ENCODE data around the gene ADAM15.

Gene ADAM15

DNA sequence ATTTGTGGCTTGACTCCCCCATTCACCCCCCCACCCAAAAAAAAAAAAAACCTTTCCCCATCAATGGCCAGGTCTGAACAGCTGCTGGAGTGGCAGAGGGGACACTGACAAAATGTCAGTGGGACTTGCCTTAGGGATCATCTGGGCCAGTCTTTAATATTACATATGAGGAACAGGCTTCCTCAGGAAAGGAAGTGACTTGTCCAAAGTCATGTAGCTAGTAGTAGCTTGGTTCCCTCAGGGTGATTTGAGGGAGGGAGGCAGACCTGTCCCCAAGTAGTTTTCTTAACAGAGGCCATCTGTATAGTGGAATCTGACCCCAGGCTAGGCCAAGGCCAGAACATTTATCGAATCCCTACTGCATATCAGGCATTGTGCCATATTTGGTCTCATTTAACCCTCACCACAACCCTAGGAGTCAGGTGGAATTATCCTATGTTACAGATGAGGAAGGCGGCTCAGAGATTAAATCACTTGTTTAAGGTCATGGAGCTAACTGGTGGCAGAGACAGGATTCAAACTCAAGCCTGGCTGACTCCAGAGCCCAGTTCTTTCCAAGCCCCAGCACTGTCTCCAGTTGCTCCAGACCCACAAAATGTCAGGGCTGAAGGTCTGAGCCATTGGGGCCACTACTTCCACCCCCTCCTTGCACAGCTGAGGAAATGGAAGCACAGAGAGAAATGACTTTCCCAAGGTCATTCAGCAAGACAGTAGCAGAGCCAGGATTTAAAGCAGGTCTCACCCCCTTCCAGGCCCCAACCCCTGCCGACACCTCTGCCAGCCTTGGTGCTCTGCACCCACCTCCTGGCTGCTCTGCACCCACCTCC is 38.1 kb upstream of the ADAM15 start:
- DNase-seq: no peak

DNA sequence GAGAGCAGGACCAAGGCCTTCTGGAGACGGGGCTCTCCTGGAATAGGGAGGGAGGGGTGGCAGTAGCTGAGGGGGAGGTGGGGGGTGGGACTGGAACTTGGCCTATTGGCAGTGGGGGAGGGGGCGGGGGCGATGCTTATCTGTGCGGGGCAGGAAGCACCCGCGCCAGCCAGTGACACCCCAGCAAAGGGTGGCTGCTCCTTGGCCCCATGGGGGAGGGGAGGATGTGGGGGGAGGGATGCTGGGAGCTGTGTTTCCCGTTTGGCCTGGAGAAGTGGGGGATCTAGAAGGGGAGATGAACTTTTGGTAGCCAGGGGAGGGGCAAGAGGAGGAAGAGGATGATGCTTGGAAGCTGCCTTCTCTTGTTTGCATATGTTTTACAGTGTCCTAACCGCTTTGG is 37.5 kb upstream of the ADAM15 start:
- DNase-seq: no peak

DNA sequence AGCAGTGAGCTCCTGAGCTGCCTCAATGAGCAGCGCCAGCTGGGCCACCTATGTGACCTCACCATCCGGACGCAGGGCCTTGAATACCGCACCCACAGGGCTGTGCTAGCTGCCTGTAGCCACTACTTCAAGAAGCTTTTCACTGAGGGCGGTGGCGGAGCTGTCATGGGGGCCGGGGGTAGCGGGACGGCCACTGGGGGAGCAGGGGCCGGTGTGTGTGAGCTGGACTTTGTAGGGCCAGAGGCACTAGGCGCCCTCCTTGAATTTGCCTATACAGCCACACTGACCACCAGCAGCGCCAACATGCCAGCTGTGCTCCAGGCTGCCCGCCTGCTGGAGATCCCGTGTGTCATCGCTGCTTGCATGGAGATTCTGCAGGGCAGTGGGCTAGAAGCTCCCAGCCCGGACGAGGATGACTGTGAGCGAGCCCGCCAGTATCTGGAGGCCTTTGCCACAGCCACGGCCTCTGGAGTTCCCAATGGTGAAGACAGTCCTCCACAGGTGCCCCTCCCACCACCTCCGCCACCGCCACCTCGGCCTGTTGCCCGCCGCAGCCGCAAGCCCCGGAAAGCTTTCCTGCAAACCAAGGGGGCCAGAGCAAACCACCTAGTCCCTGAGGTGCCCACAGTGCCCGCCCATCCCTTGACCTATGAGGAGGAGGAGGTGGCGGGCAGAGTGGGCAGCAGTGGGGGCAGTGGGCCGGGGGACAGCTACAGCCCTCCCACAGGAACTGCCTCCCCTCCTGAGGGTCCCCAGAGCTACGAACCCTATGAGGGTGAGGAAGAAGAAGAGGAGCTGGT is 36.2 kb upstream of the ADAM15 start:
- no peak for DNase-seq

DNA sequence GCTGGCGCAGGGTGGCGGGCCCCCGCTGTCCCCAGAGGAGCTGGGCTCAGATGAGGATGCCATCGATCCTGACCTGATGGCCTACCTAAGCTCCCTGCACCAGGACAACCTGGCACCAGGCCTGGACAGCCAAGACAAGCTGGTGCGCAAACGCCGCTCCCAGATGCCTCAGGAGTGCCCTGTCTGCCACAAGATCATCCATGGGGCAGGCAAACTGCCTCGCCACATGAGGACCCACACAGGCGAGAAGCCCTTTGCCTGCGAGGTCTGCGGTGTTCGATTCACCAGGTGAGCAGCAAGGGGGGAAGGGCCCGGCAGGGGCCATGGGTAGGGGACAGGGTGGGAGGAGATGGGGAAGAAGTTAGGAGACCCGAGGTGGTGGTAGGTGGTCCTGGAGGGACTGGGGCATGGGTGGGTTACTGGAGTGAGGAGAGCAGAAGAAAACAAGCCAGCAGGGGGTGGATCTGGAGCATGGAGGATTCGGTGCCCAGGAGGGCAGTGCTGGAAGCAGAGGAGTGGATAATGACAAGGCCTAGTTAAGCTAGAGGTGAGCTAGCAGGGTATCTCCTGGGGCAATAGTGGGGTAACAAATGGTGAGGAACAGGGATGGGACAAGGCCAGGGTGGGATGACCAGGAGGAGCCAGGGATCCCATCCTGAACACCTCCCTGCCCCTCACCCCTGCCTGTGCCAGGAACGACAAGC is 35.4 kb upstream of the ADAM15 start:
- no peak for DNase-seq

DNA sequence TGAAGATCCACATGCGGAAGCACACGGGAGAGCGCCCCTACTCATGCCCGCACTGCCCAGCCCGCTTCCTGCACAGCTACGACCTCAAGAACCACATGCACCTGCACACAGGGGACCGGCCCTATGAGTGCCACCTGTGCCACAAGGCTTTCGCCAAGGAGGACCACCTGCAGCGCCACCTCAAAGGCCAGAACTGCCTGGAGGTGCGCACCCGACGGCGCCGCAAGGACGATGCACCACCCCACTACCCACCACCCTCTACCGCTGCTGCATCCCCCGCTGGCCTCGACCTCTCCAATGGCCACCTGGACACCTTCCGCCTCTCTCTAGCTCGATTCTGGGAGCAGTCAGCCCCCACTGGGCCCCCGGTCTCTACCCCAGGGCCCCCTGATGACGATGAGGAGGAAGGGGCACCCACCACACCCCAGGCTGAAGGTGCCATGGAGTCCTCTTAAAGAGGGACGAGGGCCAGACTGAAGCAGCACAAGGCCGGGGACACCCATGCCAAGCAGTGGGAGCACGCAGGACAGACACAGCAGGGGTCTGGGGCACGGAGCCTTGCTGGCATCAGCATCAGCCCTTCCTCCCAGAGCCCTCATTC is 34.8 kb upstream of the ADAM15 start:
- DNase-seq: no peak

DNA sequence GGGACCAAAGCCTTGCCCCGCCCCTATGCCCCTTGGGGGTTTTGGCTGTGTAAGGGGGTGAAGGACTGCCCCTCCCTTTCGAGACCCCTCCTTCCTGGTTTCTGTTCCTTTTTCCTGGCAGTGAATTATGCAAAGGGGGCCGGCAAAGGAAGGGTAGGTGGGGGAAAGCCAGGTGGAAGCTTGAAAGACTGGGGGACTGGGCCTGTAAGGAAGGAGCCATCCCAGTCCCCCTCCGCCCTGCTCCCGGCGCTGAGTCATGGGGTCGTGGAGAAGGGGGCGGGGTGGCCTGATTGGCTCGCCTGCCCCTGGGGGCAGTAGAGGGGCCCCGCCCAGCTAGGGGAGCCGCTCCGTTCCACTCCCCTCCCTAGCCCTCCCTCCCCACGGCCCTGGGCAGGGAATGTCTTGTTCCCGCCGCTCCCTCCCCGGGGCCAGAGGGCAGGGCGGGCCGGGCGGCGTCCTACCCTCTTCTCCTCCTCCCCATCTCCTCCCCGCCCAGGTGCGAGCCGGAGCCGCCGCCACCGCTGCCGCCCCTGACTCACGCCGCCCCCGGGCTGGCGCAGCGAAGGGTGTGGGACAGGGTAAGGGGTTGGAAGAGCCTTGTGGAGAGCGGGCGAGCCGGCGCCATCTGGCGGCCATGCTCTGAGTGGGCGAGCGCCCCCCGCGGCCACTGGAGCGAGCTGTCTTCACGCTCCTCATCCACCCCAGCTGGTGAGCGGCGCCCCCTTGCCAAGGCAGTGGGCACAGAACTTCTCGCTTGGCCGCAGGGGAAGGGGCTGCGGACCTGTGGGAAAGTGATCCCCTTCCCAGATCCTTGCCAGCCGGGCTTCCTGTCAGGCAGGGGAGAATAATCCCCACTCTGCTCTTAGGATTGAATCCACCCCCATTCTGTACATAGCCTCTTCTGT is 33.8 kb upstream of the ADAM15 start:
- peak; percentile 84 for DNase-seq

DNA sequence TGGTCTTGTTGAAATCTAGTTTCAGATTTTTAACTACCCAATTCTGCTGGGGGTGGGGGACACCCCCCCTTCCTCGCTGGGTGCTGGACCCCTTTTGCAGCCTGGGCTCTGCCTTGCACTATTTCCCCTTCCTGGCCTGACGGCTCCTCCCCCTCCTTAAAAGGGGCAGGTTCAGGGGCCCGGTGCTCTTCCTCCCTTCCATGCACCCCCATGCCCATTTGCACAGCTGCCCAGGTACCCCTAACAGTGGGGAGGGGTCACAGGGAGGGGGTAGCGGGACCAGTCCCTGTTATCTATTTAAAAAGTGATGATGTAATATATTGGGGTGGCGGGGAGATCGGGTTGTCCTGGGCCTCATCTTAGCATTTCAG is 33.2 kb upstream of the ADAM15 start:
- DNase-seq: no peak

DNA sequence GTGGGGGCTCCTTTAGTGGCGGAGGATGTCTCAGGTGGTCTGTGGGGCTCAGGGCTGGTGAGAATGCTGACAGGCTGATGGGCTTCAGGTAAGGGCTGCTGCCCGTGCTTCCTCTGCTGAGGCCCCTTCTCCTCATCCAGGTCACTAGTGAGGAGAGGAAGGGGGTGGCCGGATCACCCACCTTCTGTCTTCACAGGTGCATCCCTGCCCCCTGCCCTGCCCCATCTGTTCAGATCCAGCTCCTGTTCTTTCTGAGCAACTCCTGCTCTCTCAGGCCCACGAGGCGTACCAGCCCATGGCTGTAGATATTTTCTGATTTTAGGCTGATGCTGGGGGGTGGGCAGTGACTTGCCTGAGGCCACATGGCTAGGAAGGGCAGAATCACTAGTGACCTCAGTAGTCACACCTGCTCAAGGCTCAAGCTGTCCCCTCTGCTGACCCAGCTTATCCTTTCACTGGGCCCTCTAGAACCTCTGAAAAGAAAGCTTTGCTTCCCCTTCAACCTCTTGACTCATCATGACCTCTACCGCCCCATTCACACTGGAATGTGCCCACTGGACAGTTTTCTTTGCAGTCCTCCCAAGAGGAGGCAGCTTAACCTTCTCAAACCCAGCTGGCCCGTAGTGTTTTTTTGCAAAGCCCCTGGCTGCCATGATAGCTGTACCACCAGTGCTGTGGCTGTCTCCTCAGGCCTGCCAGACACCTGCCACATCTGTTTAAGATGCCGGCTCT is 32.3 kb upstream of the ADAM15 start:
- no peak for DNase-seq

DNA sequence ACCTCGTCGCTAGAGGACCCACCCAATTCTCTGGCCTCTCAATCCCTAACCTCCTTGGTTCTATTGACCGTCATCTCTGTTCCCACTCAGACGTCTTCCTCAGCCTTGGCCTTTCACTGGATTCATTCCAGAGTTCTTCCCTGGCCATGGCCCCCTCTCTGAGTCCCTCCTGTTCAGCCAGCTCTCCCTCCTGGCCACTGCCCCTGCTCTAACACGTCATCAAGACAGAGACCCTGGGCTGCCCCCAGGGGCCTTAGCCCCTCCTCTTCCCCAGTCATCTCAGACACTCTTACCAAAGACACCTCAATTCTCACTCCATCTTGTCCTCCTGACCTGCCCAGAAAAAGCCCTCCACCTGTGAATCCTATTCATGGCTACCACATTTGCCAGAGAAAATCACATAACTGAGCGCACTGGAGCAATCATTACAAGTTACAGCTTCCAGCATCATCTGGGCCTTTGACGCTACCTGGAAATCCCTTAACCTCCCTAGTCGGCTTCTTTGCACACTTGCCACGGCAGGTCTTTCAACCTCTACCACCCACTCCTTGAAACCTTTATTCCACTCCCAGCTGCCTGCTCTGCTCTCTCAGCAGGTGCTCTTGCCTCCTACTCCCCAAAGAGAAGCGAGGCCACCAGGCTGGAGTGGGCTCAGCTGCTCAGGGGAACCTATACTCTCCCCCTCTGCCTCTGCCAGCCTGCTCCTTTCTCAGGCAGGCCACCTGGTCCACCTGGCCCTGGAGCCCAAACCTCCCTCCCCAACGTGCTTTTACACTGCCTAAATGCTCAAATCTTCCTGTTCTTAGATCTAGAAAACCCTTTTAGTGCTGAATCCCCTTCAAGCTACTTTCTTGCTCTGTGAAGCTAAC is 31.5 kb upstream of the ADAM15 start:
- DNase-seq: no peak

DNA sequence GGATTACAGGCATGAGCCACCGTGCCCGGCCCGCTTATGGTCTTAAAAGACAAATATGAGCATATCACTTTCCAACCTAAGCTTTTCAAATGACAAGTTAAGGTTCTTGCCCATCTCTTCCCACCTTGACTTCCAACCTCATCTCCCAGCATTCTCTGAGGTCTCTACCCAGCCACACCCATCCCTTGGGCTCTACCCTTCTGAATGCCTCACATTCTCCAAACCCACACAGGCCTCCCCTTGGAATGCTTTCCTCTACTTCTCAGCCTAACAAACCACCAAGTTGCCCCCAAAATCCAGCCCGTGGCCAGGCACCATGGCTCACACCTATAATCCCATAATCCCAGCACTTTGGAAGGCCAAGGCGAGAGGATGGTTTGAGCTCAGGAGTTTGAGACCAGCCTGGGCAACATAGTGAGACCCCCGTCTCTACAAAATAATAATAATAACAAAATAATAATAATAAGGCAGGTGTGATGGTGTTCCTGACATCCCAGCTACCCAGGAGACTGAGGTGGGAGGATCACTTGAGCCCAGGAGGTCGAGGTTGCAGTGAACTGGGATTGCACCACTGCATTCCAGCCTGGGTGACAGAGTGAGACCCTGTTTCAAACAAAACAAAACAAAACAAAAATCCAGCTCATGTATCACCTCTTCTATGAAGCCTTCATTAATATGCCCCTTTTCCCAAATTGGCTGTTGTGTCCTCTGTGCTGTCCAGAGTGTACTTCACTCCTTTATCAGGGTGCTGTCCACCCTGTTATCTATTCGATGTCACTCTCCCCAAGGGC is 28.8 kb upstream of the ADAM15 start:
- no peak for DNase-seq

DNA sequence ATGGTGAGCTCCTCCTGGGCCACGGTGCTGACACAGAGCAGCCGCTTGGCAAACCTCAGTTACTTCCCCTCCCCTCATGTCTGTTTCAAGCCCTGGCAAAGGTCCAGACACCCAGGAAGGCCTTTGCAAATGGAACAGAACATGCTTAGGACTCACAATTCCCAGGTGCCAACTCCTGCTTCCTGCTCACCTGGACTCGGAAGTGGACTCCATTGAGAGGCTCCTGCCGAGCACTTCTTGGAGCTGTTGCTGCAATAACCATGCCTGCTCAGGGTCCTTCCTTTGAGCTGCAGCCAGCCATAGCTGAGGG is 28.2 kb upstream of the ADAM15 start:
- DNase-seq: peak; percentile 13

DNA sequence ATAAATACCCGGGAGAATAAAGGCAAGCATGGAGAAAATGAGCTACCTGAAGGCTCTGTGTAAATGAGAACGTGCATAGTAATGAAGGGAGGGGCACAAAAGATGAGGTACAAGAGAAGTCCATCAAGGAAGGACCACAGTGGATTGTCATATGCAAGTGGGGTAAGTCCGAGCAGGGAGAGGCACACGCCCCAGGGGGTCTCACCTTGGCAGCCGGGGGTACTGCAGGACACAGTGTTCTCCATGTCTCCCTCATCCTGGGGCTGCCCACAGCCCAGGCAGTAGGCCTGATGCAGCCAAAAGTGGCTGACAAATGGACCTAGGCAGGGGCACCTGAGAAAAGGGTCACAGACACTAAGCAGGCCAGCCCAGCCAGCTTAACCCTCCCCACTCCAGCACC is 27.5 kb upstream of the ADAM15 start:
- DNase-seq: no peak

DNA sequence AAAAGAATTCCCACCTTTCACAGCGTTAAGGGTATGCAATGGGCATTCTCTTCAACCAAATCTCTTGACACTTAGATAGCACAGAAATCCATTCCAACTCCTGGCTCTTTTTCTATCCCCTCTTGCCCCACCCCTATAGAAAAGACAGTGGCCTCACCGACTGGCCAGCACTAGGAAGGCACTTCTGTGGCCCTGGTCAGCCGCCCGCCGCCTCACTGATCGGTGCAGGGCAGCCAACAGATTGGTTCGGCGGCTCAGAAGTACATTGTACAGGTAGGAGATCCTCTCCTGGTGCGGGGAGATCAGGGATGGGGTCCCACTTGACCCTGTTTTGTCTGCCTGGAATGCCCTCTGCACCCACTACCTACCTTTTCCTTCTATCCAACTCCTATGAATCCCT is 26.8 kb upstream of the ADAM15 start:
- DNase-seq: no peak

DNA sequence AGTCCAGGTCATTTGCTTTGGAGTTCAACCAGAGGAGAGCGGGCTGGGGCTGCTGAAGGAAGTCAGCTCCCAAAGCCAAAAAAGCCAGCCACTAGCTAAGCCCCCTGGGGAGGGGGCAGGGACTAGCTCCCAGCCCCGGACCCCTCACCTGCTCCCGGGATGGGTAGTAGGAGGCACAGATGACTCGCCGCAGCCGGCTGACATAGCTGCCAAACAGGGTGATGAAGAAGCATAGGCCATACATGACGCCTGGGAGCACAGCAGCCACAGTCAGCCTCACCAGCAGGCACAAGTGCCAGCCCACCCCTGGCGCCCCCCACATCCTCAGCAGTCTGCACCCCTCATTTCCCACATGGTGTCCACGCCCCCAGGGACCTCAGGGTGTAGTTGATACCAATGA is 25.0 kb upstream of the ADAM15 start:
- DNase-seq: no peak

DNA sequence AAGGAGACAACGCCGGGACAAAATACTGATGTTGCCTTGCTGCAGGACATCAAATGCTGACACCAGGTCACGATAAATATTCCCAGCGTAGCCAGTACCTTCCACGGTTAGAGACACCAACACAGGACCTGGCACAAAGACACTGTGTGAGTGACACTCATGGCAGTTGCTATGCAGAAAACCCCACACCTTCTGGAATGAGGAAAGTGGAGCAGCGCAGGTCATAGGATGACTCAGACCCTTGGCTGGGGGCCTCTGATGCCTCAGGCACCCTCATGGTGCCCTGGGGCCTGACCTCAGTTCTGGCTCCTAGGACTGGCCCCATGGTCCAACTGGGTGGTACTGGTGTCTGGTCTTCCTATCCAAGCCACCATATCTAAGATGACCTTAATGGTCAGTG is 24.5 kb upstream of the ADAM15 start:
- DNase-seq: no peak

DNA sequence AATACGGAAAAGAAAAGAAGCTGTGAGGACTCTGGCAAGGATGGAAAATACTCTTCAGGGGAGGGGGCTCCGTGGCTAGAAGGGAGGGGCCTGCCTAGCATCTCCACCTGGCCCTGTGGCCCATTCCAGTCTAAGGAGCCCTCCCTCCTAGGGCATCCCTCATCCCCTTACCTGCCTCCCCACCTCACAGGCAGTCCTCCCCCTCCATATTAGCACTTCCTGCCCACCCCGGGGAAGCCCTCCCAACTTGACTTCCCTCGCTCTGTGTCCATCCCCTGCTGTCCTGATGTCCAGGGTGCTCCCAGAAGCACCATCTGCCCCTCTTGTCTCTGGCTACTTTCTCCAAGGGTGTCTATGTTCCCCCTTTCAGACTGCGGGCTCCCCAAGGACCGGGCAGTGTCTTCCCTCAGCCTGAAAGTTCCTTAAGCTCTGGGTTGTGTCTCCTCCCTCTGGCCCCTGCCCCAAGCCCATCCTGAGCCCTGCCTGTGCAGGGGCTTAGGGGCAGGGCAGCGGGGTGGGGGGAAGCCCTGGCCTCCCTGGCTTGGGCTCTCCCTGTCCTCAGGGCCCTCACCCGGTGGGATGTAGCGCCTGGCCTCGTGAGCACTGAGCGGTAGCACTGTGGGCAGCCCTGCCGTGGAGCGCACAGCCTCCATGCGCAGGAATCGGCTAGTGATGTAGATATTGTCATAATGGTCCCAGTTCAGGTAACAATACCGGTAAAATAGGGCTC is 21.4 kb upstream of the ADAM15 start:
- no peak for DNase-seq

DNA sequence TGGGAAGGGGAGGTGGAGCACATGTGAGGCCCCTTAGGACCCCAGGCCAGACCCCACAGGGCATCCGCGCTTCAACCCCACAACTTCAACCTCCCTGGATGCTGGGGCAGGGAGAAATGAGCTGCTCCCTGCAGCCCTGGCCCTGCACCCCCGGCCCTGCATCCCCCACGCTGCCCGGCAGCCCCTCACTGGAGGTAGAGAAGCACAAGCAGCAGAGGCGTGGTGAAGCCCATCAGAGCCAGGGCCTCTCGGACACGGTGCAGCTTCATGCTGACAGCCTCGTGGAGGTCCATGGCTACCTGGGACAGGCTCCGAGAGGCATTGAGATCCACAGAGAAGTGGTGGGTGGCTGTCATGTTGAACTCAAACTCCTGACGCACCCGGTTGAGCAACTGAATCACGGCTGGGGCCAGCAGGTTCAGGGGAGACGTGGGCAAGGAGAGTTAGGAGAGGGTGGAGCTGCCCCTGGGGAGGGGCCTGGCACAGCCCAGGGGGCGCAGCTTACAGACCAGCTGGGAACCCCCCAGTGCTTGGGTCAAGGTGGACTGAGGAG is 20.8 kb upstream of the ADAM15 start:
- DNase-seq: no peak

DNA sequence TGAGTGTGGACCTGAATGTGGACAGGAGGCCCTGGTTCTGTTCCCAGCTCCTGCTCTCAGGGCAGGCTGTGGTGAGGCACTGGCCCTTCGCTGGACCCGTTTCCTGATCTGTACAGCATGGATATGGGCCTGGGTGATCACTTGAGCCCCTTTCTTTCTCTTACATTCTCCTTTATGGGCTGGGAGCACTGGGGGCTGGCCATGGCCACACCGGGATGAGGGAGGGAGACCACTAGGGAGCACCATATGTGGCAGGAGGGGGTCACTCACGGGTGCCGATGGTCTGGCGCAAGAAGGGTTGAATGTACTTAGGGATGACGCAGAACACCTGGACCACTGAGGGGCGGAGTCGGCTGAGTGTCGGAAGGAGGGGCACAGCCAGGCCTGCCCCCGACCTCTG is 20.2 kb upstream of the ADAM15 start:
- no peak for DNase-seq

DNA sequence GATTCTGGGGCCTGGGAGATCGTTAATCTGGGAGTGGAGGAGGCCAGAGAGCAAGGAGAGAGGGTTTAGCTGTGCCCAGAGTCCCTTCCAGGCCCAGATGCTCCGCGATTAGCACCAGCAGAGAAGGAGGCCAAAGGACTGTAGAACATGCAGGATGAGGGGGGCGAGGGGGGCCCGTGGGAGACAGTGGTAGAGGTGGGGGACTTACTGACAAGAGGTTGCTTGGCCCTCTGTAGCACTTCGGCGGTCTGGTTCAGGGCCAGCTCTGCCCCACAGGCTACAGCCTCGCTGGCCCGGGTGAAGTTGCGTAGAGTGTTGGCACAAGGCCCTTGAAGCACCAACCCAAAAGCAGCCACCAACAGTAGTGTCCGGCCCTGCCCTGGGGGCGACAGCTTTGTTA is 18.2 kb upstream of the ADAM15 start:
- DNase-seq: no peak

Measured in NCI-H146 (cell line).